Activated CD8-positive, alpha-beta memory T cell treated with anti-CD3 and anti-CD28 coated beads for 24 hours (primary cell): Measurements from ENCODE around the gene GNPTAB.
"Not testable (repeated sequence)": the region's sequence is repeated elsewhere in the genome, so short reads cannot be mapped to it uniquely, and the experiment has no call there.

Experiments
- DNase-seq: peaks from one replicate; pipeline ENCODE4 v3.0.0-alpha.2; 2020

GNPTAB gene

GRCh38 chr12:101830367-101831325, at the start of gene GNPTAB:
Gene GNPTAB (minus strand): TSS chr12:101830959. CDS start chr12:101830675, 284 bp downstream.
- DNase-seq: peak; percentile 98

GRCh38 chr12:101878243-101878821, 47.6 kb upstream of the GNPTAB start:
- DNase-seq: no peak

- DNase-seq: no peak
Observed at GRCh38 chr12:101877806-101878242, 47.1 kb upstream of the GNPTAB start.

GRCh38 chr12:101876861-101877805, 46.4 kb upstream of the GNPTAB start, which contains the start of gene DRAM1:
Gene DRAM1 (plus strand): TSS chr12:101877580. CDS start chr12:101877790, 210 bp downstream.
- peak; percentile 89 for DNase-seq

- DNase-seq: no peak
Observed at GRCh38 chr12:101876322-101876860, 45.6 kb upstream of the GNPTAB start.

GRCh38 chr12:101875162-101875561, 44.4 kb upstream of the GNPTAB start:
- DNase-seq: no peak

GRCh38 chr12:101870925-101871324, 40.2 kb upstream of the GNPTAB start:
- DNase-seq: no peak

GRCh38 chr12:101867619-101868018, 36.9 kb upstream of the GNPTAB start:
- not testable (repeated sequence) for DNase-seq

- no peak for DNase-seq
Observed at GRCh38 chr12:101866615-101867373, 36.0 kb upstream of the GNPTAB start.

- no peak for DNase-seq
Observed at GRCh38 chr12:101863981-101864380, 33.2 kb upstream of the GNPTAB start.

- no peak for DNase-seq
Observed at GRCh38 chr12:101862245-101862644, 31.5 kb upstream of the GNPTAB start.

- not testable (repeated sequence) for DNase-seq
Observed at GRCh38 chr12:101861688-101862087, 30.9 kb upstream of the GNPTAB start.

GRCh38 chr12:101859664-101860607, 29.2 kb upstream of the GNPTAB start:
- no peak for DNase-seq

GRCh38 chr12:101858361-101858760, 27.6 kb upstream of the GNPTAB start:
- DNase-seq: no peak

- DNase-seq: no peak
Observed at GRCh38 chr12:101857043-101857558, 26.3 kb upstream of the GNPTAB start.

- not testable (repeated sequence) for DNase-seq
Observed at GRCh38 chr12:101856614-101857013, 25.9 kb upstream of the GNPTAB start.

- DNase-seq: no peak
Observed at GRCh38 chr12:101855976-101856375, 25.2 kb upstream of the GNPTAB start.

- DNase-seq: no peak
Observed at GRCh38 chr12:101855364-101855884, 24.7 kb upstream of the GNPTAB start.

GRCh38 chr12:101854747-101855146, 24.0 kb upstream of the GNPTAB start:
- DNase-seq: no peak

- DNase-seq: no peak
Observed at GRCh38 chr12:101852998-101853397, 22.2 kb upstream of the GNPTAB start.
